Tongue (tissue), 2 donors: ENCODE measurements around the gene DISP3. TPM values are rescaled to one million over a fixed set of nuclear protein-coding genes. Genes with fewer than 3 reads are reported as not detected.

Source experiments
- DNase-seq: peaks from one replicate; pipeline ENCODE4 v3.0.0-alpha.2; 2015
- total RNA-seq: library from RNA; depleted of rRNA; stranded (reverse); fragments of >200 nt; gene quantifications from one replicate; pipeline ENCODE4 v1.2.3, GENCODE V29; 2014

DISP3 gene
- total RNA-seq, result 0.31 TPM

- peak; percentile 80 for DNase-seq
Measured at GRCh38 chr1:11478571-11479374, at the start of gene DISP3. Gene DISP3, plus strand, starts transcription at chr1:11479155. Its CDS starts 21,838 bp downstream, at chr1:11500993.

DNA sequence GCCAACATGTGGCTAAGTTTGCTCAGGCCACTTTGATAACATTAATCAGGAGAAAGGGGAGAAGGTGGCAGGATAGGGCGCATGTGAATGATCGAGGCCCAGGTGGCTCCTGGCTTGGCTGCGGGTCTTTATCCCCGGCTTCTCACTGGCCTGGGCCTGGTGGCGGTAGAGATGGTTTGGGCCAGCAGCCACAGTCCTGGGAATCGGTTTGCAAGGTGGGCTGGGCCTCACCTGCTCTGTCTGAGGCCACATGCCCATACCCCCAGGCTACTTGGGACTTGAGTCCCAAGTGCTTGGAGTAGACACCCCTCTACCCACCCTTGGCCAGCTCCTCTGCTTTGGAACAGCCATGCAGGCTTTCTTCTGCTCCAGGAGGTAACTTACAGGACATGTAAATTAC is 49.7 kb upstream of the DISP3 start:
- DNase-seq, result no peak

DNA sequence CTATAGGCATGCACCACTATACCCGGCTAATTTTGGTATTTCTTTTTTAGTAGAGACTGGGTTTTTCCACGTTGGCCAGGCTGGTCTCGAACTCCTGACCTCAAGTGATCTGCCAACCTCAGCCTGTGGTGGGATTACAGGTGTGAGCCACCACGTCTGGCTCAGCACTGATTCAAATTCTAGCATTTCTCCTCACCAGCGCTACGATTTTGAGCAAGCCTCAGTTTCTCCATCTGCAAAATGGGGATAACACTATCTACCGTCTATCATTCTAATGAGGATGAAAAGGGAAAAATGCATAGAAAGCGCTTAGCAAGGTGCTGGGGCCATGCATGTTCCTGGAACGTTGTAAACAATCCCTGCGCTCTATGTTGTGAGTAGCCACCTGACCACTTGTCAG is 49.0 kb upstream of the DISP3 start:
- DNase-seq, result no peak

- no peak for DNase-seq
Measured at GRCh38 chr1:11431941-11432507, 46.9 kb upstream of the DISP3 start.

DNA sequence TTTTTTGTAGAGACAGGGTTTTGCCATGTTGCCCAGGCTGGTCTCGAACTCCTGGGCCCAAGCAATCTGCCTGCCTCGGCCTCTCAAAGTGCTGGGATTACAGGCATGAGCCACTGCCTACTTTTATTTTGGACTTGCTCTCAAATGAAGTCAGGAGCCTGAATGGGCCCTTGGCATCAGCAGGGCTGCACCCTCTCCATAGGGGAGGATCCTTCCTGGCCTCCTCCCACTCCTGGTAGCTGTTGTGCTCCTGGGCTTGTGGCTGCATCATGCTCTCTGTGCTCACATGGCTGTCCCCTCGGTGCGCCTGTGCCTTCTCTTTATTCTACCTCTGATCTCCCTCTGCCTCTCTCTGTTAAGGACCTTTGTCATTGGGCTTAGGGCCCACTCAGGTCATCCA is 46.4 kb upstream of the DISP3 start:
- no peak for DNase-seq

- DNase-seq, result no peak
Measured at GRCh38 chr1:11434501-11434900, 44.5 kb upstream of the DISP3 start.

DNA sequence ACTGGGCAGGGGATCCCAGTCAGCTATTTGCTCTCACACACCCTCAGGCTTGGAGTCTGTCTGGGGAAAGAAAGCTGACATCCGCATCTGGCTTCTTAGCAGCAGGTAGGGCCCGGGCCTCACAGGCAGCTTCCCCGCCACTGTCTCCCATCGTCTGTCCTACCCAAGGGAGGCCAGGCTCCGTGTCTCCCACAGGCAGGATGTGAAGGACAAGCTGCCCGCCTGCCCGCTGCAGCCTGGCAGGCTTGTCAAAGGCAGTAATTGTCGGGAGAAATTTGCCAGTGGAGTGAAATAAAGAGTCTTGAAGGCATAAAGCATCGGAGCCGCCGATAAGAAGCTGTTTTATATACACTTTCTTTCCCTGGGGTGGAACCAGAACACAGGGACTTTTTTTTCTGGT is 44.0 kb upstream of the DISP3 start:
- no peak for DNase-seq

- DNase-seq, result no peak
Measured at GRCh38 chr1:11438996-11439395, 40.0 kb upstream of the DISP3 start.

GRCh38 chr1:11441211-11441952 is 37.6 kb upstream of the DISP3 start:
- no peak for DNase-seq

GRCh38 chr1:11443043-11443442 is 35.9 kb upstream of the DISP3 start:
- DNase-seq, result no peak

DNA sequence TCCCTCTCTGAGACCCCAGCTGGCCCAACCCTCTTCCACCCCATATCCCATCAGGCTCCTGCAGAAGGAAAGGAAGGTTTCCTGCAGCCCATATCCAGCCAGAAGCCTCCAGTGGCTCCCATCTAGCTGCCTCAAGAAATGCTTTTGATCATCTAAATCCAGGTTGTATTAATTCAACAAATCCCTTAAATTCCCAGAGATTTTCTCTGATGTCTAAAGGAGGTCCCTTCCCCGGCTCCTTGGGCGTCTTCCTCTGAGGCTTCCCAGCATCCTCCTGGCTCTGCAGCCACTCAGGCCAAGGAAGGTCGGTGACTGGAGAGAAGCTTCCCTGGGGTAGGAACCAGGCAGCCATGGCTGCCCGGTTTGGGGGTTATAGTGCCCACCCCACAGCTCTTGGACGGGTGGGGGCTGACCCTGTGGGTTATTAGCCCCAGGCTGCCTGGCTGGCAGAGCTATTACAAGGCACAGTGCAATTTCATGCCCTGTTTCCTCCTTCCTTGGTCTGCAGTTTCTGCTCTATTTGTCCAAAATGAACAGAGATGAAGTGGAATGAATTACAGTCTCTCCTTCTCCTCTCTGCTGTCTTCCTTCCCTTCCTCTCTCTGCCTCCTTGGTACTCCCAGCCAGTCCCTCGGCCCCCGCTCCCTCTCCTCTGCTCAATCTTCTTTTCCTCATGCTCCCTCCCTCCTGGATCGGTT is 34.8 kb upstream of the DISP3 start:
- no peak for DNase-seq

DNA sequence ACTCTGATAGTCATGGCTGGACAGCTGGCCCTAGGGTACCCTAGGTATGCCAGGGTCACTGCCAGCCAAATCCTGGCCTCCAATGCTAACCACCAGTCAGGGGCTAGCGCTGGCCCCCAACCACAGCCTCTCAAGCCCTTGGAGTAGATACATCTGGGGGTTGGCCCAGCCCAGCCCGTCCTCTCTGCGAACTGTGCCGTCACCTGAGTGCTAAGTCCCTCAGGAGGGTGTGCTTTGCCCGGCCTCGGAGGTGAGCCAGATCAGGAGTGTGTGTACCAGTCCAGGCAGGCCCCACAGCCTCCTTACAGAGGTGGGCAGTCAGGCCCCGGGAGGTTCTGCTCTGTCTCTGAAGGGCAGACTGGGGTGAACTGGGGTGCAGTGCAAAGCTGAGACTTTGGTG is 34.0 kb upstream of the DISP3 start:
- no peak for DNase-seq

- DNase-seq, result no peak
Measured at GRCh38 chr1:11447903-11448302, 31.1 kb upstream of the DISP3 start.

GRCh38 chr1:11448373-11449099 is 30.4 kb upstream of the DISP3 start:
- peak; percentile 9 for DNase-seq

DNA sequence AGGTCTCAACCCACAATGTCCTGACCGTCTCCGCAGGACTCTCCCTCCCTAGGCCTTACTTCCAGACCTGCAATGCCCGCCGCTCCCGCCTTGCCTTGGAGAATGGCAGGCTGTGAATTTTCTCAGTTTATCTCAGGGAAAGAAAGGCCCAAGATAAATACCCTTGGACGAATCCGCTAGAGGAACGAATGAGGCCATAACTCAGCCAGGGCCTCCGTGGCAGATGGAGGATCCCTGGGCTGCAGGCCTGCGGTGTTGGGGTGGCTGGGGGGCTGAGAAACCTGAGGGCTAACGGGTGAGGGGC is 29.9 kb upstream of the DISP3 start:
- DNase-seq, result no peak

DNA sequence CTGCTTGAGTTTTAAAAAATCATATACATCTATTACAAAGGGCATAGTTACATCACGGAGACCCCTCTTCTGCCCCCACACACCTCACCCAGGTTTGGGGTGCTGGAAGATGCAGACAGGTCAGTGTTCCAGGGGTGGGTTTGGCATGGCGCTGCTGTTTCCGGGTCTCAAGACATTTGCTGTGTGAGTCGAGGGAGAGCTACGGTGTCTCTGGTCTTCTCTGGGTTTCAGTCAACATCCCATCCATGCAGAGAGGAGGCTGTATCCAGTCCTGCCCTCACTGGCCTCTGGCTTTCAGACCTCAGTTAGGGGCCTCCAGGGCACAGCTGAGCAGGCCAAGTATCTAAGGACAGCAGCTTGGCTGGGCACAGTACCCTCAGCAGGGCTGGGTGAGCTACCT is 28.6 kb upstream of the DISP3 start:
- DNase-seq, result no peak

- no peak for DNase-seq
Measured at GRCh38 chr1:11453742-11454491, 25.0 kb upstream of the DISP3 start.

DNA sequence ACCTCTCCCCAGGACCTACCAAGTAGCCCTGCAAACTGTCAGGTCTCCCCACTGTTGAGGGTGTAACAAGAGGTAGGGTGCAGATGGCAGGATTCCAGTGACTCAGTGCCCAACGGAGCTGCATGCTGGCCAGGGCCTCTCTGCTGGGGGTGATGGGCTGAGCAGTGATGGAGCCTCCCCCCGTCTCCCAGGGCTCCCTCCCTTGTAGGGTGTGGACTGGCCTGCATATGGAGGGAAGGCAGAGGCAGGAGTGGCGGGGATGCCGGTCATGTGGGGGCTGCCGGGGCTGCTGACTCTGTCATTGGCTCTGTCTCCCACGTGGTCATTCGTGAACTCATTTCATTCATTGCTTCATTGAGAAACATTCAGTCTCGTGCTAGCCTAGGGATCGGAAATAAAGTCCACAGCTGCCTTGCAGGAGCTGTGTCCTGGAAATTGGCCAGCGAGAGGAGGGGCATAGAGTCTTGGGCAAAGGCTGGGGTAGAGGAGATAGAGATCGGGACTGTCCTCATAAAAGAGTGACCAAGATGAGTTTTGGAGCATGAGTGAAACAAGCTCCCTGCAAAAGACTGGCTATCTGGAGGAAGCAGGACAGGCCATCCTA is 22.9 kb upstream of the DISP3 start:
- no peak for DNase-seq

- DNase-seq, result no peak
Measured at GRCh38 chr1:11456965-11457364, 22.0 kb upstream of the DISP3 start.

DNA sequence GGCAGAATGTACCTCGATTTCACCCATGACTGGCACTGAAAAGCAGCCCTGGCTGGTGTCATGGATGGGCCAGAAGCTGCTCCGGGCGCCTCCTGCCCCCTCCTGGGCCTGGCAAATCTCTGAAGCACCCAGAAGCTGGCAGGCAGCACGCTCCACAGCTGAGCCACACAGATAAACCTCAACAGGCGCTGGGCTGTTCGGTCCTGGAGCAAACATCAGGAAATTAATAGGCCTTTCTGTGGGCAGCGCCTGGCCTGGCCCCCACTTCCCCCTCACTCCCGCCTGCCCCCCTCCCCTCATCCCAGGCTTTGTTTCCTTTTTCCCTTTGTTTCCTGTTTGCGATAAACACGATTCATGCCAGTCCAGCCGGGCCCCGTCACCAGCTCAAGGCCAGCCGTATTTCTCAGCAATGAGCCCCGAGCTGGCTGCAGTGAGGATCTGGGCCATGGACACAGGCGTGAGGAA is 20.1 kb upstream of the DISP3 start:
- no peak for DNase-seq

DNA sequence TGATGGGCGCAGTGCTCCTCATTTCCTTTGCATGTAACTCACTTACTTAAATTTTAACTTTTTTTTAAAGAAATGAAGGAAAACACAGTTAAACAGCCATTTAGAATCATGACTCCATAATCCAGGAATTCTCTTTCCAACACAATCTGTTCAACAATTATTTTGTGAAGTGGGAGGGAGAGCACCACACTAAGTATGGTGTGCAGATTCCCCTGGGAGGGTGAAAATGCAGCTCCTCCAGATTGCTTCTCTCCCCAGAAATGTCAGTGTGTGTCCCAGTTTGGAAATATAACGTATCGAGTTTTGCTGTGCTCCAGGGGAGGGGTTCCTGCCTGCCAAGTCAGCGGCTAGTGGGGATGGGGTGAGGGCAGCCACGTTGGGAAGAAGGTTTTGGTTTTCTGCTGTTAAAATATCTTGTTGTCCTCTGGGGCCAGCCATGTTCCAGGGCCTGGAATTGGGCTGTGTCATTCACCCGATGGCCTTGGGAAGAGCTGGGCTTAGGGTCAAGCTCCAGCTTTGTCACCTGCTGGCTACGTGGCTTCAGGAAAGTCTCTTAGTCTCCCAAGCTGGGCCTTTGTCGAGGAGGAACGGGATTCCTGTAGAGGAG is 17.3 kb upstream of the DISP3 start:
- DNase-seq, result no peak
